Measurements from ENCODE around the gene EPB41L4A. TPM values are rescaled to one million over a fixed set of nuclear protein-coding genes. Genes with fewer than 3 reads are reported as not detected.

Gene EPB41L4A
- total RNA-seq, 4 donors from 2014 or later: 8.3 to 33.8 (median 21.6) TPM

- Histone ChIP-seq H3K36me3 (peaks cover 0 to 10% (median 2%) of the 10 kb centered on the region in 4 donors), H3K4me3 (no peak overlapping the region), H3K4me1 (peaks cover 0 to 16% (median 14%) of the 10 kb centered on the region in 4 donors), H3K27me3 (no peaks in the 10 kb centered on the region), H3K27ac (replicated peaks in 1 of 4) (peak overlapping the region in 1 of 4 donors; percentile 13), H3K9me3 (no peaks in the 10 kb centered on the region)
- TF ChIP-seq POLR2AphosphoS5 (IDR thresholded peaks at IDR 0.05) (no peak), EP300 (IDR thresholded peaks at IDR 0.05) (no peak), CTCF (IDR thresholded peaks at IDR 0.05) (no peak), POLR2A (IDR thresholded peaks at IDR 0.05; ENCODE audit: low read depth) (no peak)
- no peak for DNase-seq (ENCODE audit: extremely low spot score)
- intact Hi-C loops (cut with DNase I): no loop called here
These were observed 171.1 kb downstream of the EPB41L4A start for GRCh38 chr5:112247960-112248359.

GRCh38 chr5:112245656-112246055 is 173.4 kb downstream of the EPB41L4A start:
- TF ChIP-seq POLR2A (IDR thresholded peaks at IDR 0.05; ENCODE audit: low read depth) (no peak), CTCF (IDR thresholded peaks at IDR 0.05) (no peak), POLR2AphosphoS5 (IDR thresholded peaks at IDR 0.05) (no peak), EP300 (IDR thresholded peaks at IDR 0.05) (no peak)
- intact Hi-C loops (cut with DNase I): no loop called here
- 76% methylated on average over 5 of the region's 5 CpGs for WGBS
- Histone ChIP-seq H3K27me3 (no peaks in the 10 kb centered on the region), H3K9me3 (no peaks in the 10 kb centered on the region), H3K4me3 (no peak overlapping the region), H3K36me3 (peaks cover 0 to 10% (median 2%) of the 10 kb centered on the region in 4 donors), H3K4me1 (peaks cover 0 to 16% (median 14%) of the 10 kb centered on the region in 4 donors), H3K27ac (replicated peaks in 1 of 4) (no peak overlapping the region)
- DNase-seq (ENCODE audit: extremely low spot score): no peak

GRCh38 chr5:112239996-112240395 is 179.1 kb downstream of the EPB41L4A start:
- no peak for DNase-seq (ENCODE audit: extremely low spot score)
- Histone ChIP-seq H3K36me3 (peaks cover 0 to 13% (median 5%) of the 10 kb centered on the region in 4 donors), H3K27me3 (no peaks in the 10 kb centered on the region), H3K9me3 (no peaks in the 10 kb centered on the region), H3K4me3 (no peak overlapping the region), H3K27ac (replicated peaks in 1 of 4) (no peak overlapping the region), H3K4me1 (no peaks in the 10 kb centered on the region)
- intact Hi-C loops (cut with DNase I): no loop called here
- WGBS: 48% methylated on average over 3 of the region's 3 CpGs
- no peak for TF ChIP-seq POLR2A (IDR thresholded peaks at IDR 0.05; ENCODE audit: low read depth)
- TF ChIP-seq POLR2AphosphoS5 (IDR thresholded peaks at IDR 0.05): no peak
- no peak for TF ChIP-seq EP300 (IDR thresholded peaks at IDR 0.05)
- TF ChIP-seq CTCF (IDR thresholded peaks at IDR 0.05): no peak

GRCh38 chr5:112238473-112238872 is 180.6 kb downstream of the EPB41L4A start:
- H3K9me3 ChIP-seq: no peaks in the 10 kb centered on the region
- H3K36me3 ChIP-seq: peaks cover 0 to 8% (median 4%) of the 10 kb centered on the region in 4 donors
- H3K4me3 ChIP-seq: no peak overlapping the region
- no peak for DNase-seq (ENCODE audit: extremely low spot score)
- TF ChIP-seq EP300 (IDR thresholded peaks at IDR 0.05): no peak
- no peak for TF ChIP-seq POLR2AphosphoS5 (IDR thresholded peaks at IDR 0.05)
- no peak for TF ChIP-seq POLR2A (IDR thresholded peaks at IDR 0.05; ENCODE audit: low read depth)
- TF ChIP-seq CTCF (IDR thresholded peaks at IDR 0.05): no peak
- no peak overlapping the region for H3K27ac ChIP-seq (replicated peaks in 1 of 4)
- no peaks in the 10 kb centered on the region for H3K27me3 ChIP-seq
- no peaks in the 10 kb centered on the region for H3K4me1 ChIP-seq
- intact Hi-C loops (cut with DNase I): no loop called here

GRCh38 chr5:112237456-112237855 is 181.6 kb downstream of the EPB41L4A start:
- no peak for DNase-seq (ENCODE audit: extremely low spot score)
- TF ChIP-seq POLR2AphosphoS5 (IDR thresholded peaks at IDR 0.05): no peak
- TF ChIP-seq POLR2A (IDR thresholded peaks at IDR 0.05; ENCODE audit: low read depth): no peak
- TF ChIP-seq CTCF (IDR thresholded peaks at IDR 0.05): no peak
- TF ChIP-seq EP300 (IDR thresholded peaks at IDR 0.05): no peak
- Histone ChIP-seq H3K27me3 (no peaks in the 10 kb centered on the region), H3K4me3 (no peak overlapping the region), H3K36me3 (peaks cover 0 to 17% (median 4%) of the 10 kb centered on the region in 4 donors), H3K4me1 (no peaks in the 10 kb centered on the region), H3K27ac (replicated peaks in 1 of 4) (no peak overlapping the region), H3K9me3 (no peaks in the 10 kb centered on the region)
- intact Hi-C loops (cut with DNase I): no loop called here
- 90% methylated on average over 2 of the region's 2 CpGs for WGBS
